Right cardiac atrium (tissue), 5 donors: ENCODE measurements around the gene PDPN. TPM values are rescaled to one million over a fixed set of nuclear protein-coding genes. Genes with fewer than 3 reads are reported as not detected.
A peak's percentile ranks its signal among the peaks of the same experiment; 100 is the strongest.

Source experiments
- ATAC-seq, 2 donors: fragments of 200-7000 bp; cut with Tn5 transposase; one replicate each; pipeline versions ENCODE4 v1.8.0 to v1.9.1; 2020; ENCODE audit warnings: moderate library complexity in 2 of 2, mild to moderate bottlenecking in 1 of 2
- DNase-seq, 3 donors: peaks; one replicate each; pipeline ENCODE4 v3.0.0-alpha.2; 2020
- H3K27ac ChIP-seq: one replicate; pipeline ENCODE4 v1.5.1; 2013; ENCODE audit warnings: mild to moderate bottlenecking, low read length, control low read depth, moderate library complexity
- H3K27me3 ChIP-seq: one replicate; pipeline ENCODE4 v1.6.1; 2013; ENCODE audit not compliant: control insufficient read depth, insufficient read depth
- H3K4me1 ChIP-seq: one replicate; pipeline ENCODE4 v1.6.1; 2013; ENCODE audit warnings: low read length; ENCODE audit not compliant: control insufficient read depth, insufficient read depth
- H3K4me3 ChIP-seq: one replicate; pipeline ENCODE4 v1.5.1; 2013; ENCODE audit warnings: low read length, control low read depth
- H3K9me3 ChIP-seq: one replicate; pipeline ENCODE4 v1.6.1; 2013; ENCODE audit warnings: low read length; ENCODE audit not compliant: control insufficient read depth
- WGBS: extraction: QIAGEN DNeasy Blood & Tissue Kit; methylation state at CpG from one replicate; pipeline ENCODE4 v1.1.7; 2013; 5-methylcytosine and 5-hydroxymethylcytosine counted together
- intact Hi-C, 4 donors: fragments of 100-400 bp; cut with DNase I; formaldehyde crosslinking; loops; one replicate each; pipeline versions ENCODE4 v1.11.0 to v1.14.0; 2022 to 2023
- long read RNA-seq, 4 donors: library from polyadenylated mRNA; unstranded; transcript quantifications; one replicate each; pipeline ENCODE4 v2.0.0, GENCODE V29; 2020 to 2021
- polyA plus RNA-seq: library from polyadenylated mRNA; stranded (reverse); fragments of 200-250 nt; gene quantifications from one replicate; pipeline ENCODE4 v1.2.3, GENCODE V29; 2013
- total RNA-seq, 4 donors: library from RNA; stranded (reverse); fragmentation: NEBNext Ultra II Directional; extraction: Animal tissue kit (Norgen Biotek cat#: 25700); gene quantifications; one replicate each; pipeline ENCODE4 v1.2.1, GENCODE V29; 2021
- donor health status: healthy with polysubstance abuse.
- donor health status: DM: no; HTN: yes; CAD: no.
- donor health status: DM: no; HTN: no; CAD: no.
- donor health status: DM: no; HTN: yes; CAD: no; lungs with severe emphysema.
- donor health status: DM: yes; HTN: yes; CAD: no.

The PDPN gene
- 10 to 100 TPM; 12.6 to 24.1 (median 16.7) TPM for total RNA-seq
- polyA plus RNA-seq: 11.7 TPM
- long read RNA-seq, donor 1, transcript PDPN-202 (6 exons, 2,801 nt): major isoform, 8 of 16 reads
- long read RNA-seq, donor 1, transcript PDPN-201 (6 exons, 3,104 nt): minor isoform, 6 of 16 reads
- long read RNA-seq, donor 1, partial matches to known transcripts: 1 of 16 reads
- long read RNA-seq, donor 1, other reads (novel, unspliced or antisense): 1 of 16 reads
- long read RNA-seq, donor 2, transcript PDPN-201 (6 exons, 3,104 nt): major isoform, 5 of 11 reads
- long read RNA-seq, donor 2, partial matches to known transcripts: 0 of 11 reads
- long read RNA-seq, donor 2, other reads (novel, unspliced or antisense): 2 of 11 reads
- long read RNA-seq, donor 3, transcript PDPN-202 (6 exons, 2,801 nt): major isoform, 34 of 77 reads
- long read RNA-seq, donor 3, transcript PDPN-201 (6 exons, 3,104 nt): minor isoform, 32 of 77 reads
- long read RNA-seq, donor 3, partial matches to known transcripts: 6 of 77 reads
- long read RNA-seq, donor 3, other reads (novel, unspliced or antisense): 3 of 77 reads
- long read RNA-seq, donor 4, transcript PDPN-202 (6 exons, 2,801 nt): major isoform, 5 of 9 reads
- long read RNA-seq, donor 4, partial matches to known transcripts: 0 of 9 reads
- long read RNA-seq, donor 4, other reads (novel, unspliced or antisense): 1 of 9 reads

- no peaks in the 10 kb centered on the region for H3K9me3 ChIP-seq
- H3K27me3 ChIP-seq: no peaks in the 10 kb centered on the region
- WGBS: 2% methylated on average over 29 of the region's 29 CpGs
- no peaks in the 10 kb centered on the region for H3K4me1 ChIP-seq
- peak within 1 kb of the TSS; percentile 44 for H3K4me3 ChIP-seq
- H3K27ac ChIP-seq: no peak within 1 kb of the TSS
- DNase-seq: peak; percentile 37 to 69 (median 63)
- peak; percentile 54 to 62 for ATAC-seq
- intact Hi-C loops: no loop called here
Measured at GRCh38 chr1:13583595-13583965, at the start of gene PDPN. Gene PDPN, plus strand, starts transcription at chr1:13583832. Its CDS starts 202 bp downstream, at chr1:13584034.

- ATAC-seq: peak; percentile 85 to 88
- peak overlapping the region; percentile 92 for H3K27ac ChIP-seq
- intact Hi-C loops: no loop called here
- H3K27me3 ChIP-seq: no peaks in the 10 kb centered on the region
- no peaks in the 10 kb centered on the region for H3K4me1 ChIP-seq
- H3K9me3 ChIP-seq: no peaks in the 10 kb centered on the region
- no peak overlapping the region for H3K4me3 ChIP-seq
- DNase-seq: peak in 2 of 3 donors; percentile 67 to 69
- 47% methylated on average over 6 of the region's 6 CpGs for WGBS
Measured at GRCh38 chr1:13535227-13535626, 48.4 kb upstream of the PDPN start.

- WGBS: 30% methylated on average over 4 of the region's 4 CpGs
- no peak overlapping the region for H3K4me3 ChIP-seq
Measured at GRCh38 chr1:13536571-13536970, 47.1 kb upstream of the PDPN start.

GRCh38 chr1:13538832-13539231, 44.8 kb upstream of the PDPN start:
- Histone ChIP-seq H3K4me1 (peaks cover 5% of the 10 kb centered on the region), H3K27ac (no peak overlapping the region), H3K27me3 (no peaks in the 10 kb centered on the region), H3K4me3 (no peak overlapping the region), H3K9me3 (no peaks in the 10 kb centered on the region)
- intact Hi-C loops: no loop called here
- DNase-seq (no peak), ATAC-seq (no peak)
- 89% methylated on average over 2 of the region's 2 CpGs for WGBS

More at GRCh38 chr1:13536571-13536970, 47.1 kb upstream of the PDPN start:
- Histone ChIP-seq H3K27me3 (no peaks in the 10 kb centered on the region), H3K4me1 (no peaks in the 10 kb centered on the region), H3K27ac (no peak overlapping the region), H3K9me3 (no peaks in the 10 kb centered on the region)
- intact Hi-C loops: no loop called here
- ATAC-seq: peak in 1 of 2 donors; percentile 61
- DNase-seq: no peak

GRCh38 chr1:13539683-13540082, 43.9 kb upstream of the PDPN start:
- Histone ChIP-seq H3K9me3 (no peaks in the 10 kb centered on the region), H3K27ac (no peak overlapping the region), H3K4me3 (no peak overlapping the region), H3K4me1 (peaks cover 8% of the 10 kb centered on the region), H3K27me3 (no peaks in the 10 kb centered on the region)
- 98% methylated on average over 2 of the region's 2 CpGs for whole genome bisulfite sequencing
- no peak for ATAC-seq
- DNase-seq: no peak
- intact Hi-C loops: no loop called here

GRCh38 chr1:13540866-13541265, 42.8 kb upstream of the PDPN start:
- WGBS: 45% methylated on average over 8 of the region's 8 CpGs
- peak in 2 of 3 donors; percentile 36 to 59 for DNase-seq
- Histone ChIP-seq H3K4me1 (peaks cover 8% of the 10 kb centered on the region), H3K9me3 (no peaks in the 10 kb centered on the region), H3K27ac (peak overlapping the region; percentile 77), H3K4me3 (no peak overlapping the region), H3K27me3 (no peaks in the 10 kb centered on the region)
- peak; percentile 56 to 71 for ATAC-seq
- intact Hi-C loops: no loop called here

GRCh38 chr1:13541435-13542215, 42.0 kb upstream of the PDPN start:
- no peaks in the 10 kb centered on the region for H3K27me3 ChIP-seq
- H3K4me1 ChIP-seq: peaks cover 8% of the 10 kb centered on the region
- peak in 1 of 3 donors; percentile 38 for DNase-seq
- no peak overlapping the region for H3K4me3 ChIP-seq
- no peak for ATAC-seq
- WGBS: 82% methylated on average over 13 of the region's 13 CpGs
- no peak overlapping the region for H3K27ac ChIP-seq
- intact Hi-C loops: no loop called here
- no peaks in the 10 kb centered on the region for H3K9me3 ChIP-seq

GRCh38 chr1:13543451-13544220, 40.0 kb upstream of the PDPN start:
- peak; percentile 76 to 86 (median 84) for DNase-seq
- ATAC-seq: peak; percentile 81 to 84
- no peaks in the 10 kb centered on the region for H3K9me3 ChIP-seq
- intact Hi-C loops: no loop called here
- no peaks in the 10 kb centered on the region for H3K27me3 ChIP-seq
- H3K27ac ChIP-seq: peak overlapping the region; percentile 97
- WGBS: 34% methylated on average over 20 of the region's 20 CpGs
- H3K4me1 ChIP-seq: peaks cover 8% of the 10 kb centered on the region
- H3K4me3 ChIP-seq: no peak overlapping the region

GRCh38 chr1:13544221-13544556, 39.4 kb upstream of the PDPN start:
- Histone ChIP-seq H3K4me3 (no peak overlapping the region), H3K4me1 (peaks cover 8% of the 10 kb centered on the region), H3K27me3 (no peaks in the 10 kb centered on the region), H3K27ac (peak overlapping the region; percentile 82), H3K9me3 (no peaks in the 10 kb centered on the region)
- DNase-seq: no peak
- ATAC-seq: no peak
- 36% methylated on average over 5 of the region's 5 CpGs for WGBS
- intact Hi-C loops: no loop called here

GRCh38 chr1:13546791-13547190, 36.8 kb upstream of the PDPN start:
- H3K9me3 ChIP-seq: no peaks in the 10 kb centered on the region
- DNase-seq (no peak), ATAC-seq (no peak)
- 74% methylated on average over 3 of the region's 3 CpGs for WGBS
- peaks cover 8% of the 10 kb centered on the region for H3K4me1 ChIP-seq
- H3K27me3 ChIP-seq: no peaks in the 10 kb centered on the region
- intact Hi-C loops: no loop called here
- no peak overlapping the region for H3K27ac ChIP-seq
- no peak overlapping the region for H3K4me3 ChIP-seq
